HepG2 (cell line): ENCODE measurements around the gene PKM. TPM values are rescaled to one million over a fixed set of nuclear protein-coding genes. Genes with fewer than 3 reads are reported as not detected.
A peak's percentile ranks its signal among the peaks of the same experiment; 100 is the strongest.

Experiments
- CCDC6 ChIP-seq: sonication (generic); formaldehyde crosslinking; IDR thresholded peaks from 2 replicates; pipeline ENCODE4 v1.8.1; 2022; ENCODE audit warnings: mild to moderate bottlenecking, missing genetic modification reagents, moderate library complexity
- CTCF ChIP-seq: sonication (generic); formaldehyde crosslinking; IDR thresholded peaks from 2 replicates; pipeline ENCODE4 v1.5.0; 2020; ENCODE audit warnings: mild to moderate bottlenecking, missing genetic modification reagents, moderate library complexity
- EZH2 ChIP-seq: conservative IDR thresholded peaks from 2 replicates; pipeline ENCODE4 v1.6.1; 2012; ENCODE audit warnings: mild to moderate bottlenecking, low read depth, low read length, moderate library complexity
- KDM3A ChIP-seq: IDR thresholded peaks from 2 replicates; pipeline ENCODE4 v1.6.1; 2018; ENCODE audit warnings: low read depth, missing compliant biosample characterization
- MED8 ChIP-seq: sonication (generic); formaldehyde crosslinking; IDR thresholded peaks from 2 replicates; pipeline ENCODE4 v1.8.1; 2023; ENCODE audit warnings: mild to moderate bottlenecking, missing genetic modification reagents; ENCODE audit not compliant: insufficient replicate concordance
- NFYC ChIP-seq: IDR thresholded peaks from 2 replicates; pipeline ENCODE4 v1.6.1; 2016; ENCODE audit warnings: missing genetic modification reagents, missing compliant biosample characterization
- RAD51 ChIP-seq: fragments of 450-650 bp; IDR thresholded peaks from 2 replicates; pipeline ENCODE4 v1.6.1; 2016; ENCODE audit warnings: borderline replicate concordance
- REL ChIP-seq: sonication (generic); formaldehyde crosslinking; conservative IDR thresholded peaks from 2 replicates; pipeline ENCODE4 v1.8.0; 2022; ENCODE audit warnings: mild to moderate bottlenecking, missing genetic modification reagents, moderate library complexity
- RFXAP ChIP-seq: sonication (generic); formaldehyde crosslinking; IDR thresholded peaks from 2 replicates; pipeline ENCODE4 v1.4.0; 2020; ENCODE audit warnings: missing genetic modification reagents, borderline replicate concordance
- SATB2 ChIP-seq: sonication (generic); formaldehyde crosslinking; IDR thresholded peaks from 2 replicates; pipeline ENCODE4 v1.5.0; 2020; ENCODE audit warnings: missing genetic modification reagents
- SPEN ChIP-seq: sonication (generic); formaldehyde crosslinking; IDR thresholded peaks from 2 replicates; pipeline ENCODE4 v1.5.1; 2020; ENCODE audit warnings: low read depth, mild to moderate bottlenecking, missing genetic modification reagents
- ZBTB25 ChIP-seq: IDR thresholded peaks from 2 replicates; pipeline ENCODE4 v1.6.1; 2018; ENCODE audit warnings: missing genetic modification reagents
- ZBTB7A ChIP-seq: sonication (generic); formaldehyde crosslinking; IDR thresholded peaks from 2 replicates; pipeline ENCODE4 v1.8.0; 2022; ENCODE audit warnings: mild to moderate bottlenecking, missing genetic modification reagents
- ZFP91 ChIP-seq: sonication (generic); formaldehyde crosslinking; IDR thresholded peaks from 2 replicates; pipeline ENCODE4 v1.9.0; 2022; ENCODE audit warnings: missing genetic modification reagents, mild to moderate bottlenecking, borderline replicate concordance
- ZMAT5 ChIP-seq: sonication (generic); formaldehyde crosslinking; IDR thresholded peaks from 2 replicates; pipeline ENCODE4 v1.5.0; 2020; ENCODE audit warnings: mild to moderate bottlenecking, low read depth, missing genetic modification reagents, borderline replicate concordance
- ZMYM2 ChIP-seq: sonication (generic); formaldehyde crosslinking; IDR thresholded peaks from 2 replicates; pipeline ENCODE4 v1.8.0; 2022; ENCODE audit warnings: mild to moderate bottlenecking, missing genetic modification reagents
- ZNF12 ChIP-seq: sonication (generic); formaldehyde crosslinking; IDR thresholded peaks from 2 replicates; pipeline ENCODE4 v1.5.0; 2020; ENCODE audit warnings: missing genetic modification reagents
- ZNF275 ChIP-seq: sonication (generic); formaldehyde crosslinking; IDR thresholded peaks from 2 replicates; pipeline ENCODE4 v1.8.0; 2022; ENCODE audit warnings: missing genetic modification reagents, mild to moderate bottlenecking, inconsistent platforms, borderline replicate concordance
- ZNF432 ChIP-seq: sonication (generic); formaldehyde crosslinking; IDR thresholded peaks from 2 replicates; pipeline ENCODE4 v1.5.0; 2020; ENCODE audit warnings: missing genetic modification reagents, mild to moderate bottlenecking, borderline replicate concordance
- ZNF777 ChIP-seq: sonication (generic); formaldehyde crosslinking; IDR thresholded peaks from 2 replicates; pipeline ENCODE4 v1.4.0; 2020; ENCODE audit warnings: missing genetic modification reagents
- polyA plus RNA-seq, 8 experiments: library from polyadenylated mRNA; depleted of rRNA in 3 of 8; stranded (reverse) in 7 of 8; unstranded in 1 of 8; fragments of >200 nt; fragmentation: Illumina TruSeq in 4 of 8; extraction: Trizol in 4 of 8; gene quantifications; 2 replicates each; pipeline versions ENCODE4 v1.2.1 to v1.2.3, GENCODE V29; 2011 to 2016; ENCODE audit warnings: low read depth in 4 of 8, missing spikeins in 1 of 8, mixed read lengths in 1 of 8; ENCODE audit not compliant: insufficient read depth in 1 of 8
- total RNA-seq, 5 experiments: library from RNA; depleted of rRNA; stranded (reverse); fragments of >200 nt; fragmentation: Illumina TruSeq; extraction: Trizol; gene quantifications; 2 replicates each; pipeline ENCODE4 v1.2.3, GENCODE V29; 2016; ENCODE audit warnings: low read depth in 1 of 5

Gene PKM
- total and polyA plus RNA-seq, 2 of the 13 experiments (the other 11 are each of a cell fraction or from before 2014, with no cell fraction given) = 488 to 780 TPM

GRCh38 chr15:72230197-72231065 is 559 bp downstream of the PKM start (continued):
- peak; percentile 76; the same call in 1 of the 2 replicates for TF ChIP-seq ZBTB25
- TF ChIP-seq ZFP91 (CRISPR knock-in tag) = no peak
- TF ChIP-seq CCDC6 (CRISPR knock-in tag) = peak; percentile 58
- TF ChIP-seq EZH2 = no peak
- TF ChIP-seq ZBTB7A = peak; percentile 79
- no peak for TF ChIP-seq SATB2 (CRISPR knock-in tag)
- TF ChIP-seq SPEN = peak; percentile 34; the same call in 1 of the 2 replicates
- no peak for TF ChIP-seq ZNF275 (CRISPR knock-in tag)
- TF ChIP-seq ZMAT5 = no peak
- TF ChIP-seq RFXAP = no peak
- TF ChIP-seq ZNF432 (CRISPR knock-in tag) = no peak
- no peak for TF ChIP-seq NFYC (CRISPR knock-in tag)
- TF ChIP-seq ZNF12 (CRISPR knock-in tag) = no peak
- TF ChIP-seq KDM3A (CRISPR knock-in tag) = no peak
- TF ChIP-seq ZNF777 (CRISPR knock-in tag) = 0 out of 2 replicates have a peak, but pooled peaks have one; percentile 23
- no peak; the same call in 1 of the 2 replicates for TF ChIP-seq REL (CRISPR knock-in tag)
- TF ChIP-seq MED8 (CRISPR knock-in tag) = no peak
- no peak for TF ChIP-seq RAD51
- TF ChIP-seq ZMYM2 (CRISPR knock-in tag) = no peak
- 0 out of 2 replicates have a peak, but pooled peaks have one; percentile 13 for TF ChIP-seq CTCF (CRISPR knock-in tag)
